ENCODE measurements around the gene ATPAF2.
A peak's percentile ranks its signal among the peaks of the same experiment; 100 is the strongest.

ATPAF2 gene

GRCh38 chr17:18039535-18040260 is 730 bp upstream of the ATPAF2 start:
- DNase-seq (ENCODE audit: low read depth) = no peak

GRCh38 chr17:18038149-18038850 is 668 bp downstream of the ATPAF2 start:
- DNase-seq (ENCODE audit: low read depth) = no peak

- DNase-seq (ENCODE audit: low read depth) = no peak
Measured at GRCh38 chr17:18037486-18037885, 1.5 kb downstream of the ATPAF2 start.

- DNase-seq (ENCODE audit: low read depth) = no peak
Measured at GRCh38 chr17:18035704-18036103, 3.3 kb downstream of the ATPAF2 start.

GRCh38 chr17:18033442-18034099 is 5.4 kb downstream of the ATPAF2 start:
- peak; percentile 30 for DNase-seq (ENCODE audit: low read depth)

GRCh38 chr17:18031955-18032354 is 7.0 kb downstream of the ATPAF2 start:
- no peak for DNase-seq (ENCODE audit: low read depth)

GRCh38 chr17:18028952-18029540 is 9.9 kb downstream of the ATPAF2 start:
- no peak for DNase-seq (ENCODE audit: low read depth)

- DNase-seq (ENCODE audit: low read depth) = no peak
Measured at GRCh38 chr17:18028114-18028951, 10.6 kb downstream of the ATPAF2 start.

GRCh38 chr17:18027280-18027679 is 11.7 kb downstream of the ATPAF2 start:
- DNase-seq (ENCODE audit: low read depth) = no peak

GRCh38 chr17:18025945-18026776 is 12.8 kb downstream of the ATPAF2 start:
- DNase-seq (ENCODE audit: low read depth) = no peak

- no peak for DNase-seq (ENCODE audit: low read depth)
Measured at GRCh38 chr17:18025241-18025944, 13.6 kb downstream of the ATPAF2 start.

GRCh38 chr17:18021372-18021771 is 17.6 kb downstream of the ATPAF2 start:
- DNase-seq (ENCODE audit: low read depth) = no peak

GRCh38 chr17:18020971-18021370 is 18.0 kb downstream of the ATPAF2 start:
- DNase-seq (ENCODE audit: low read depth) = no peak

- DNase-seq (ENCODE audit: low read depth) = no peak
Measured at GRCh38 chr17:18019838-18020154, 19.2 kb downstream of the ATPAF2 start.

- no peak for DNase-seq (ENCODE audit: low read depth)
Measured at GRCh38 chr17:18018411-18018921, 20.5 kb downstream of the ATPAF2 start.

GRCh38 chr17:18017958-18018357 is 21.0 kb downstream of the ATPAF2 start:
- no peak for DNase-seq (ENCODE audit: low read depth)

- DNase-seq (ENCODE audit: low read depth) = no peak
Measured at GRCh38 chr17:18016426-18016825, 22.5 kb downstream of the ATPAF2 start.

- no peak for DNase-seq (ENCODE audit: low read depth)
Measured at GRCh38 chr17:18015593-18015992, 23.4 kb downstream of the ATPAF2 start.

GRCh38 chr17:18014006-18014405 is 25.0 kb downstream of the ATPAF2 start:
- no peak for DNase-seq (ENCODE audit: low read depth)

- DNase-seq (ENCODE audit: low read depth) = no peak
Measured at GRCh38 chr17:18011286-18011685, 27.7 kb downstream of the ATPAF2 start.
